GM18858 (cell line): ENCODE measurements around the gene STEAP1B.
A peak's percentile ranks its signal among the peaks of the same experiment; 100 is the strongest.
"Not testable (repeated sequence)": the region's sequence is repeated elsewhere in the genome, so short reads cannot be mapped to it uniquely, and the experiment has no call there.

Source experiments
- ATAC-seq: cut with Tn5 transposase; IDR thresholded peaks from one replicate; pipeline ENCODE4 v1.9.1; 2021; ENCODE audit not compliant: unreplicated experiment

STEAP1B gene

GRCh38 chr7:22499044-22499443, 944 bp downstream of the STEAP1B start:
- no peak for ATAC-seq

DNA sequence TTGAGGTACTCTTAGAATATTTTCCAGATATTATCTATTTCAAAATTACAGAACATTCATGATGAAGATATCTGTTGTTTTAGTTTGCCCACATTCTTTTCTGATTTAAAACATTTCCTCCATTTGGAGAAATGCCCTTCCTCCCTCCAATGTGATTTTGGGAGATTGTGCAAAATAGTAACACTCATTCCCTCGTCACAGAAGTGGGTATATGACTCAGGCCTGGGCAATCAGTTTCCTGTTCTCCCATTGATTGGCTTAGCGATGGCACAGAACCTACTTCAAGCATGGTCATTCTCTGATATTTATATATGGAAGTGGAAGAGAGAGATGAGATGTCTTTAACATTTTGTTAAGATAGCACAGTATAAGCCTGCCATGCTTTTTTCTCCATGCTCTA, 3.1 kb downstream of the STEAP1B start:
- not testable (repeated sequence) for ATAC-seq

GRCh38 chr7:22496296-22496888, 3.6 kb downstream of the STEAP1B start:
- ATAC-seq: not testable (repeated sequence)

GRCh38 chr7:22493160-22493925, 6.6 kb downstream of the STEAP1B start:
- not testable (repeated sequence) for ATAC-seq

GRCh38 chr7:22488643-22489462, 11.1 kb downstream of the STEAP1B start:
- no peak for ATAC-seq

DNA sequence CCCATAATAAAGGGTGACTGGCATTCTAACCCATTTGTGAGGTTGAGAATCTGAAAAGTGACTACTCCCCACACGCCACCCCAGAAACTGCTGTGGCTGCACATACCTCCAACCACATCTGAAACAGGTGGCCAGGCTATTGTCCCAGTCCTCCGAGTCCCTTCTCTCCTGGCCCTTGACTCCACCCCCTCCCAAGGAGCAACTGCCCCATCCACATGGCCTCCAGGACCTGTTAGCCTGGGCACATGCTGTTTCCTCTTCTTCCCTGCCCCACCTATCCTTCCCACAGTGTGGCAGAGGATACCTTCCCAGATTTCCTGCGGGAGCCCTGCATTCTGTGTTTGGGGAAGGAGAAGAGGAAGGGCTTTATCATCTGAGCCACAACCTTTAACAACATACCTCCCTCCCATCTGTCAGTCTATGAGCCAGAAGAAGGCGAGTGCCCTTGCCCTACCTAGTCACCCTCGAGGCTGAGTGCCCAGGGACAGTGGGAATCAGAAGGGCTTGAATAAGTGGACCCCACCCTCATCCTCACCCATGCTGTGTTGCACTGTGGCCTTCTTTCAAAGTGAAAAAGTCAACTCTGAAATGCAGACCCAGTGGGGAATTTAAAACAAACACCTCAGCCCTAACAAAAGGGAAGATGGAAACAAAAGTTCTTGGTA, 11.9 kb downstream of the STEAP1B start:
- no peak for ATAC-seq

GRCh38 chr7:22486597-22486996, 13.4 kb downstream of the STEAP1B start:
- ATAC-seq: no peak

- no peak for ATAC-seq
These were observed 14.8 kb downstream of the STEAP1B start for GRCh38 chr7:22485189-22485588.

GRCh38 chr7:22482503-22482902, 17.5 kb downstream of the STEAP1B start:
- ATAC-seq: no peak

GRCh38 chr7:22481726-22482125, 18.3 kb downstream of the STEAP1B start:
- ATAC-seq: peak; percentile 79

- ATAC-seq: no peak
These were observed 19.4 kb downstream of the STEAP1B start for GRCh38 chr7:22480523-22481075.

DNA sequence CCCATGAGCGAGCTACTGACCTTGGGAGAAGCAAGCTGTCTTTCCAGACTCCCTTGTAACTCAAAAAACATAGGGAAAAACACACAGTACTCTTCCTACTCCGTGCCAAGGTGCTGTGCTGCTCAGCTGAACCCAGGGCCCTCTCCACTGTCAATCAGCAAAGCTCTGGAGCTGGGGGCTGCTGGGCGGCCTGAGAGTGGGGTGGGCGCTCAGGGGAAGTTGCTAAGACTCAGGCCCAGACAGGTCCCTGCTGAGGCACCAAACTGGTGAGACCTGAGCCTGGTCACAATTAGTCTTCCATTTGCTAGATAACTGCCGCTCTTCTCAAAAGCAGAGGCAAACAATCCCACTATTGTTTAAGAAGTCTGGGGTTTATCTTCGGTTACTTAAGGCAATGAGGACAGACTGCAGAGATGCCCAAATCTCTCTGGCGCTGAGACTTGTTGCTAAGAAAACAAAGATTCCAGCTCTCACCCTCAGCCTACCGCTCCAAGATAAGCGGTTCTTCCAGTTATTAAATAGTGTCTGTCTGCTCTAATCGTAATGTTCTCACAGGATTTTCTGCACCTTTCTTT, 22.0 kb downstream of the STEAP1B start:
- ATAC-seq: no peak

DNA sequence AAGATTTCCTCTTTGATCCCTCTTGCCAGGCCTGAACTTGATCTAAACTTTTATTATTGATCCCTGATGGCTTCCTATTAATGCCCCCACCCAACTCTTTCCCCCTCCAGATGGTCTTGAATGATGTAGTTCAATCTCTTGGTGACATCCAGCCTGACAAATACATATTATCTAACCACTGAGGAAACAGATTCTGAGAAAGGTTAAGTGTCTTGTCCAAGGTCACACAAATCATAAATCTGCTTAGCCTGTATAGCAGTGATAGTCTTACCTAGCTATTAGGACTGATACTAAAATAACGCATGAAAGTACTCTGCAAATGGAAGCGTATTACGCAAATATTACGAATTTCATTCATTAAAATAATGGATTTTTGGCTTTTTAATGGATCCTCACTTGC, 22.7 kb downstream of the STEAP1B start:
- no peak for ATAC-seq

DNA sequence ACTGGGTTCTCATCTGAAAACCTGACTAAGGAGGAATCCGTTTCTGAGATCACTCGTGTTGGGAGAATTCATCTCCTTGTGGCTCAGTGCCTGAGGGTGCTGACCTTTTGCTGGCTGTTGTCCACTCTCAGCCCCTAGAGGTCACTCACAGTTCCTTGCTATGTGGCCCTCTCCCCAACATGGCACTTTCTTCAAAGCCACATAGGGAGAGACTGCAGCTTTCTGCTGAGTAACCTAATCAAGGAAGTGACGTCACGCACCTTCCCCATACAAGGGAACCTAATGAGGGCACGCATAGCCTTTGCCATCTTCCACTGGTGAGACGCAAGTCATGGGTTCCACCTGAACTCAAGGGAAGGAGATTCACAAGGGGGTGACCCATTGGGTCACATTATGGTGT, 23.2 kb downstream of the STEAP1B start:
- no peak for ATAC-seq

DNA sequence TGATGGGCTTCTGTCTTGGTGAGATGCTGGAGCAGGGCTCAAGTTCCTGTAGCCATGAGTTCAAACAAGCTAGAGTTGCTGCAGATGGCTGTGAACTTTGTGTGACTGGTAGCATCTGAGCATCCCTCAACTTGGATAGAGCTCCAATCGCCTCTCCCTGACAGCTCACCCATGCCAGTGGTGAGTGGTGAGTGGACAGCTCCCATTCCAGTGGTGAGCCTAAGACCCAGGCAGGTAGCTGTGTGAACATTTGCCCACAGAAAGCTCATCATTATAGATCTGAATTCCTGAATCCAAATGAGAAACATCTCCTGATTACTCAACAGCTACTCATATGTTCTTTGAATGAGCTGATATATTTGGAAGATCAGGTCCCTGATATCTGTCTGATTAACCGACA, 25.3 kb downstream of the STEAP1B start:
- no peak for ATAC-seq

GRCh38 chr7:22470981-22471380, 29.0 kb downstream of the STEAP1B start:
- no peak for ATAC-seq

DNA sequence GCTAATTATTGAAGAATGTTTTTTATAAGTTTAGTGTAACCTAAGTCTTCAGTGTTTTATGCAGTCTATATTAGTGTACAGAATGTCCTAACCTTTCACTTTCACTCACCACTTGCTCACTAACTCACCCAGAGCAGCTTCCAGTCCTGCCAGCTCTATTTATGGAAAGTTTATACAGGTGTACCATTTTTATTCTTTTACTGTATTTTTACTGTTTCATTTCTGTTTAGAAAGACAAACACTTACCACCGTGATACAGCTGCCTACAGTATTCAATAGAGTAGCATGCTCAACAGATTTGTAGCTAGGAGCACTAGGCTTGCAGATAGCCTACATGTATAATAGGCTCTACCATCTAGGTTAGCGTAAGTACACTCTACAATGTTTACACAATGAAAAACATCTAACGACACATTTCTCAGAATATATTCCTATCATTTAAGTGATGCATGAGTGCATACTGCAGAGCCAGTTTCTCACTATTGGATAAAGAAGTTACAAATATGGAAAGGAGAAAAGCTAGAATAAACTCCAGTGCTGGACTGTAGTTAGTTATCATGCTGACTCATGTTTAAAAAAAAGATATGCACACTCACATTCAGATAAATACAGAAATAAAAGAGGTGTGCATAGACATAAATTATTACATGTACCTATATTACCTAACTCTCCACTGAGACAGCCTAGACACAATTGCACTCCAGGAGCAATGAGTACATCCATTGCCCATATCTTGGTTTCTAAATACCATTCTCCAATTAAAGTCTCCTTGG, 30.4 kb downstream of the STEAP1B start:
- no peak for ATAC-seq

DNA sequence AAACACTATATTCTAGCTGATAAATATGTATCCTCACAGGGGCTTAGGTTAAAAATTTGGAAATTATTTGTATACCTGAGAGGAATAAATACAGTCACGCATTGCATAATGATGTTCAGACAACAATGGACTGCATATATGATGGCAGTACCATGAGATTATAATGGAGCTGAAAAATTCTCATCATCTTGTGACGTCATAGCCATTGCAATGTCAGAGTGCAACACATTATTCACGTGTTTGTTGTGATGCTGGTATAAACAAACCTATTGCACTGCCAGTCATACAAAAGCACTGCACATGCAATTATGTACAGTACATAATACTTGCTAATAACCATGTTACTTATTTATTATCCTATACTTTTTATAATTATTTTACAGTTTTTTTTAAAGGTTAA, 31.4 kb downstream of the STEAP1B start:
- no peak for ATAC-seq

- ATAC-seq: no peak
These were observed 35.7 kb downstream of the STEAP1B start for GRCh38 chr7:22464299-22464698.
